Activated T-cell treated with anti-CD3 and anti-CD28 coated beads for 48 hours (primary cell): ENCODE data around the gene MUS81.
"Not testable (repeated sequence)": the region's sequence is repeated elsewhere in the genome, so short reads cannot be mapped to it uniquely, and the experiment has no call there.

Experiments used
- DNase-seq: peaks from one replicate; pipeline ENCODE4 v3.0.0-alpha.2; 2020; ENCODE audit warnings: low read depth

MUS81 gene

DNA sequence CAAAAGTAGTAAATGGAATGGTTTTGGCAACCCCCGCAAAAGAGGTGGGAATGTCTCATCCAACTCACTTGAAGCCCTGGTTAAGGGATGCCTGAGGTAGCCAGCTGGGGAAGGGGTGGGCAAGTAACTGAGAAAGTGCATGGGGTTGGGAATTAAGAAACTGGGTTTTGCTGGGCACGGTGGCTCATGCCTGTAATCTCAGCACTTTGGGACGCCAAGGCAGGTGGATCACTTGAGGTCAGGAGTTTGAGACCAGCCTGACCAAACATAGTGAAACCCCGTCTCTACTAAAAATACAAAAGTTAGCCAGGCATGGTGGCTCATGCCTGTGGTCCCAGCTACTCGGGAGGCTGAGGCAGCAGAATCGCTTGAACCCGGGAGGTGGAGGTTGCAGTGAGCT, 11.5 kb upstream of the MUS81 start:
- DNase-seq = not testable (repeated sequence)

- no peak for DNase-seq
Observed at GRCh38 chr11:65849366-65849765, 10.9 kb upstream of the MUS81 start.

- DNase-seq = no peak
Observed at GRCh38 chr11:65849771-65850216, 10.4 kb upstream of the MUS81 start.

DNA sequence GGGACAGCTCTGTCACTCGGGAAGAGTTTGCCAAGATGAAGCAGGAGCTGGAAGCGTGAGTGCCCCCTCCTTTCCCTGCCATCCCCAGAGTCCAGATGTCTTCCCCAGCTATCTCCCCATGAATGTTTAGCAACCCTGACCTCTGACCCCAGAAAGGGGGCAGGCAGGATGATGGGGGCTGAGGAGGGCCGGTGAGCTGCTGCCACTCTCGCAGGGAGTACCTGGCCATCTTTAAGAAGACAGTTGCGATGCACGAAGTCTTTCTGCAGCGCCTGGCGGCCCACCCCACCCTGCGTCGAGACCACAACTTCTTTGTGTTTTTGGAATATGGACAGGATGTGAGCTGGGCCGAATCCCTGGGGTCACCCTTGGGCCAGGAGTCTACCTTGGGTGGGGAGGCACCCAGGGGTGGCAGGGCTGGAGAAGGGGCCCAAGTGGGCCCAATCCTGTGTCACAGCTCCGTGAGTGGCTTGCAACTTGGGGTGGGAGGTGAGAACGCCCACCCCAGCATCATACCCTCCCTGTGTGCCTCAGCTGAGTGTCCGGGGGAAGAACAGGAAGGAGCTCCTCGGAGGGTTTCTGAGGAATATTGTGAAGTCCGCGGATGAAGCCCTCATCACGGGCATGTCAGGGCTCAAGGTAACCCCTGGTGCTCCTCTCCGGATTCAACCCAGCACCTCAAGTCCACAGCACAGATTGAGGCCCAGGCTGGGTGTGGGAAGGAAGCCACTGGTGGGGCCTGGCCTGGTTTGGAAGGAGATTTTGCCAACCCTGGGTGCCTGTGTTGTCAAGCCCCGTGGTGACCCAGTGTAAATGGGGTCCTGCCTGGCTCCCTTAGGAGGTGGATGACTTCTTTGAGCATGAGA, 9.8 kb upstream of the MUS81 start:
- DNase-seq = no peak

GRCh38 chr11:65851083-65851579, 9.1 kb upstream of the MUS81 start:
- DNase-seq = no peak

- no peak for DNase-seq
Observed at GRCh38 chr11:65851811-65852507, 8.3 kb upstream of the MUS81 start.

- no peak for DNase-seq
Observed at GRCh38 chr11:65852508-65853245, 7.6 kb upstream of the MUS81 start.

DNA sequence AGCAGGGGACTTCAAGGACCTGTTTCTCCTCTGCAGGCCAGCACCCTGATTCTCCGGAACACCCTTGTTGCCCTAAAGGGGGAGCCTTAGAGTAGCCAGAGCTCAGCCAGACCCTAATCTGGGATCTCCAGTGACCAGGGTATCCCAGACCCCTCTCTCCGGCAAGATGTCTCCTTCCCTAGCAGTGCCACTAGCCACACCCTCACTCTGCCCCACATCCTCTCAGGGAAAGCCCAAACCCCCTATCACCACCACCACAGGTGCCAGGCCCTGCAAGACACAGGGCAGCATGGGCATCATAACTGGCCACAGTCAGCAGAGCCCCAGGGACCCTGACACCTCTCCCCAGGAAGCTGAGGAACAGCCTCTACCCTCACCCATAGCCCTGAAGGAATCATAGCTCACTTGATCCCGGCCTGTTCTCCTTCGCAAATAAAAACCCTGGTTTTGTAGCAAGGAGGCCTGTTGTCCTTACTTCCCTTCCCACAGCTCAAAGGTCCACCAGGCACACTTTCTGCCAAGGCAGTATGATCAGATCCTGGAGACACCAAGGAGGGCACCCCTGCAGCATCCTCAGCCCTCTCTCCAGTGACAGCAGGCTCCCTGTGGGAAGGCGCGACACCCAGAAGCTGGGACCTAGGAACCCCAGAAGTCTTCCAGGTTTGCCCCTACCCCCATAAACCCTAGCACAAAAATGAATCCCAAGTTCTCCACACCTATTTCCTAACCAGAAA, 6.8 kb upstream of the MUS81 start:
- no peak for DNase-seq

DNA sequence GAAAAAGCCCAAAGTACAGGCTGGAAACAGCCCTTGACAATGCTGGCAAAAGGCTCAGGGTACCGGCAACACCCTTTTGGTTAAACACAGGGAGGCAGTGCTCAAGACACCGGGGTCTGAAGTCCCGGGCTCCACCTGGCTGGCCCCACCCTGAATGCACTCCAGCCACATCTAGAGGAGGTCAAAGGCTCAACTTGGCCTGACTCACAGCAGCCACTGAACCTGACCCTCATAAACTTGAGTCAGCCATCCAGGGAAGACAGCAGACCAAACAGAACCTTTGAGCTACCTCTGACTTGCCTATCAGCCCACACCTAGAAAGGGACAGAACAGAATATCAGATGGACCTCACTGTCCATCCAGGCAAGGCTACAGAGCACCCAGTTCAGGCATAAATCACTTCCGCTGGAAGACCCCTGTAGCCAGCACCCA, 6.1 kb upstream of the MUS81 start:
- DNase-seq = no peak

GRCh38 chr11:65854852-65855837, 5.1 kb upstream of the MUS81 start:
- no peak for DNase-seq

DNA sequence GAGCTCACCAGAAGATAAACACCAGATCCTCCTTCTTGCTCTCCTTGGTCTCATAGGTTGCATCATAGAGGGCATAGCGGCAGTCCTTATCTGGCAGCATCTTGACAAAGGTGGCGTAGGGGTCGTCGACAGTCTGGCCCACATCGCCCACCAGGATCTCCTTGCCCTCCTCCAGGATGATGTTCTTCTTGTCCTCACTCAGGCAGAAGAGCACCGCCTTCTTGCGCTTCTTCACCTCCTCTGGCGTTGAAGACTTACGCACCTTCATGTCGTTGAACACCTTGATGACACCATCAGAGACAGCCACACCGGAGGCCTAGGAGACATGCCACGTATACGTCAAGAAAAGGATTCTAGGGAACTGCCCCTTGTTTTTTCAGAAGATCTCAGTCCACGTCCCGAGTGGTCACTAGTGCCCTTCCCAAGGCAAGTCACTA, 4.3 kb upstream of the MUS81 start:
- DNase-seq = no peak

DNA sequence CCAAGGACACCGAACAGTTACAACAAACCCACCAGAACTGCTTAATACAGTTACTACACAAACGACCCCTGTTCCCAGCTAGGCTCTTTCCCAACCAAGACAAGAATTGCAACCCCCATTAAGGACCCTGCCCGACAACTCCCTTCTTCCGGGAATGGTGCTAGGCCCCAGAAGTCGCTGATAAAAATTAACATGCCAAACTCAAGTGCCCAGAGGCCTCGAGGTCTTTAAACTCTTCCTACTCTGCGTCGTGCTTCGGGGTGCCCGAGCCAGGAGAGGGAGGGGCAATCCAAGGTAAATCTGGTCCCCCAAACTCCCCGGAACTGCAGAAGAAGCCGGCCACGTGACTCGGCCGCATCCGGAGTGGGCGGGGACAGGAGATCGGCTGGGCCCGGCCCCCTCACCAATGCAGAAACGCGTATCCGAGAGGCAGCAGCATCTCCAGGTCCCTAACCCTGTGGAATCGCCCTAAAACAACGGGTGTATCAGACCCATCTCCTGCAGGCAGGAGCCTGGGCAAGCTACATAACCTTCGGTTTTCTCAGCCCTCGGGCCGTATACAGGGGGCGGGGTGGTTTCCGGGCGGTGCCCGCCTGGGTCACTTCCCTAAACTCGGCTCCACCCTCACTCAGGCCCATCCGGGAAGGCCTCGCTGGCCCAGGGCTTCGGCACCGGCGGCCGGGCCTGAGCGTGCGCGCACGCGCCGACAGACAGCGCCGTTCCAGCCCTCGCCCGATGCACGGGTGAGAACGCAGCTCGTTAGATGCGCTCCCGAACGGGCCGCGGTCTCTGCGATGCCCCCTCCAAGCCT, 3.3 kb upstream of the MUS81 start:
- peak; percentile 76 for DNase-seq

DNA sequence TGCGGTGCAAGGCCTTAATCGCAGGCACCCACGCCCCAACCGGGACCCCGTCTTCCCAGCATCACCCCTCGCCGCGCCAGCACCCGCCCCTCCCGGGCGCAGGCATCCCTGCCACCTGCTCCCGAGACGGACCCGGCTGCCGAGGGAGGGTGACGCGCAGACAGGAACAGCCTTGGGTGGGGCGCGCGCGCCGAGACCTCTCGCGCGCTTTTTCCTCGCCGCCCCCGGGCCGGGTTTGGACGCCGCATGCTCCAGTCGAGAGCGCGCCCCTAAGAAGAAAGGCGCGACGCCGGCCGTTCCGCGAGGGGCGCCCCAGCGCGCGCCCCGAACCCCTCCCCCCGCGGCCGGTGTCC, 2.8 kb upstream of the MUS81 start:
- DNase-seq = no peak

GRCh38 chr11:65857853-65858680, 2.2 kb upstream of the MUS81 start, which contains the start of gene CFL1:
CFL1 (minus strand) TSS chr11:65858180; CDS start chr11:65858099, 81 bp downstream.
- peak; percentile 99 for DNase-seq

DNA sequence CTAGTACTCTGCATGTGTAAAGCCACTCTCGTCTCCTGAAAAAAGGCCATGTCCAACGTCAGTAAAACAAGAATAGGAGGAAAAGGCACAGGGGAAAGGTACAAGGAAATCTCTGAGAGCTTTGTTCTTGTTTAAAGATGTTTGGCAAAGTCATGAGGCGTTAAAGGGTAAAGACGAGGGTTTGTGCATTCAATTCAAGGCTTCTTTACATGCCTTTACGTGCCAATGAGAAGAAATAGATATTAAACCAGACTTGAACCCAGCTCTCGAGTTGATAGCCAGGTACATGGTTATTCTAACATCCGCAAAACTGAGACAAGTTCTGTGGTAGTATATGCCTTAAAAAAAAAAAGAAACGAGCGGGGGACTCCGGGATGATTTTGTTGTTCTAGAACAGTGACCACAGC, 1.5 kb upstream of the MUS81 start:
- no peak for DNase-seq

GRCh38 chr11:65859095-65859811, 980 bp upstream of the MUS81 start:
- peak; percentile 98 for DNase-seq

- no peak for DNase-seq
Observed at GRCh38 chr11:65859812-65860277, 388 bp upstream of the MUS81 start.

GRCh38 chr11:65861165-65861505, 902 bp downstream of the MUS81 start:
- no peak for DNase-seq
